MM.1S (cell line): Measurements from ENCODE around the gene OR8D4.

Experiments used
- DNase-seq: peaks from one replicate; pipeline ENCODE4 v3.0.0-alpha.2; 2015
- H2AFZ ChIP-seq: fragments of 300-600 bp; sonication (generic); 2 replicates; pipeline ENCODE4 v1.6.0; 2016; ENCODE audit warnings: antibody characterized with exemption, low read length
- H3F3A ChIP-seq: fragments of 300-600 bp; sonication (generic); 2 replicates; pipeline ENCODE4 v1.6.1; 2016; ENCODE audit warnings: mild to moderate bottlenecking, antibody characterized with exemption, low read length, moderate library complexity, mixed read lengths; ENCODE audit not compliant: insufficient read depth
- H3K27ac ChIP-seq: fragments of 300-600 bp; sonication (generic); 2 replicates; pipeline ENCODE4 v1.5.1; 2016; ENCODE audit warnings: mild to moderate bottlenecking, low read length
- H3K27me3 ChIP-seq: fragments of 300-600 bp; sonication (generic); replicated peaks from 2 replicates; pipeline ENCODE4 v1.6.0; 2016; ENCODE audit warnings: low read length; ENCODE audit not compliant: insufficient read depth
- H3K36me3 ChIP-seq: fragments of 300-600 bp; sonication (generic); replicated peaks from 2 replicates; pipeline ENCODE4 v1.6.1; 2016; ENCODE audit warnings: mild to moderate bottlenecking, low read length, mixed read lengths; ENCODE audit not compliant: insufficient read depth
- H3K4me1 ChIP-seq: fragments of 300-600 bp; sonication (generic); 2 replicates; pipeline ENCODE4 v1.6.1; 2016; ENCODE audit warnings: low read length, mixed read lengths
- H3K4me2 ChIP-seq: fragments of 300-600 bp; sonication (generic); 2 replicates; pipeline ENCODE4 v1.6.0; 2016; ENCODE audit warnings: low read depth, low read length
- H3K4me3 ChIP-seq: fragments of 300-600 bp; sonication (generic); 2 replicates; pipeline ENCODE4 v1.5.1; 2016; ENCODE audit warnings: low read length, mixed read lengths
- H3K79me2 ChIP-seq: fragments of 300-600 bp; sonication (generic); 2 replicates; pipeline ENCODE4 v1.6.1; 2016; ENCODE audit warnings: mixed run types, low read length, mixed read lengths
- H3K9ac ChIP-seq: fragments of 300-600 bp; sonication (generic); 2 replicates; pipeline ENCODE4 v1.6.1; 2016; ENCODE audit warnings: low read length, mixed read lengths
- H3K9me2 ChIP-seq: fragments of 300-600 bp; sonication (generic); replicated peaks from 2 replicates; pipeline ENCODE4 v1.6.1; 2016; ENCODE audit warnings: mild to moderate bottlenecking, low read length, mixed read lengths; ENCODE audit not compliant: insufficient read depth
- H3K9me3 ChIP-seq: fragments of 300-600 bp; sonication (generic); replicated peaks from 2 replicates; pipeline ENCODE4 v1.6.1; 2016; ENCODE audit warnings: mild to moderate bottlenecking, low read length, mixed read lengths; ENCODE audit not compliant: insufficient read depth
- H4K20me1 ChIP-seq: fragments of 300-600 bp; sonication (generic); 2 replicates; pipeline ENCODE4 v1.6.1; 2016; ENCODE audit warnings: mild to moderate bottlenecking, low read length, moderate library complexity, mixed read lengths; ENCODE audit not compliant: insufficient read depth
- EZH2 ChIP-seq: fragments of 300-600 bp; sonication (generic); optimal IDR thresholded peaks from 2 replicates; pipeline ENCODE3; 2017; ENCODE audit warnings: low read depth, mild to moderate bottlenecking, antibody characterized with exemption, low read length, mixed read lengths
- EZH2phosphoT487 ChIP-seq: fragments of 300-600 bp; sonication (generic); IDR thresholded peaks from 2 replicates; pipeline ENCODE4 v1.6.1; 2018; ENCODE audit warnings: antibody characterized with exemption, low read length
- TF ChIP-seq, protein P1 (sequence below): fragments of 300-600 bp; sonication (generic); IDR thresholded peaks from 2 replicates; pipeline ENCODE4 v1.5.1; 2016; ENCODE audit warnings: antibody characterized with exemption, low read length, mixed read lengths

Gene OR8D4

DNA sequence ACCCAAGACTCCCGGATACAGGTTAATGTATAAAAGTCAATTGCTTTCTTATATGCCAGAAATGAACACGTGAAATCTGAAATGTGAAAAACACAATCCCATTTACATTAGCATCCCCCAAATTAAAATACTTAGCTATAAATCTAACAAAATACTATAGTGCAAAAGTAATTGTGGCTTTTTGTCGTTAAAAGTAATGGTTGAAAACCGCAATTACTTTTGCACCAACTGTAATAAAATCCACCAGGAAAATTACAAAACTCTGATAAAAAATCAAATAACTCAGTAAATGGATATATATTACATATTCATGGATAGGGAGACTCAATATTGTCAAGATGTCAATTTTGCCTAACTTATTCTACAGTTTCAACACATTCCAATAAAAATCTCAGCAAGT is 21.1 kb upstream of the OR8D4 start:
- Histone ChIP-seq H3K4me3 (no peak overlapping the region), H2AFZ (no peak overlapping the region), H3K9me3 (no peaks in the 10 kb centered on the region), H3K4me2 (no peak overlapping the region), H3K36me3 (no peaks in the 10 kb centered on the region), H4K20me1 (no peaks in the 10 kb centered on the region), H3K4me1 (no peaks in the 10 kb centered on the region), H3K9me2 (no peaks in the 10 kb centered on the region), H3F3A (no peaks in the 10 kb centered on the region), H3K27ac (no peak overlapping the region), H3K79me2 (no peaks in the 10 kb centered on the region), H3K9ac (no peak overlapping the region), H3K27me3 (no peaks in the 10 kb centered on the region)
- no peak for DNase-seq
- TF ChIP-seq EZH2phosphoT487, result no peak

- H3K27ac ChIP-seq, result no peak within 1 kb of the TSS
- no peaks in the 10 kb centered on the region for H3K9me3 ChIP-seq
- no peaks in the 10 kb centered on the region for H3K27me3 ChIP-seq
- no peak for DNase-seq
- no peaks in the 10 kb centered on the region for H4K20me1 ChIP-seq
- no peaks in the 10 kb centered on the region for H3K9me2 ChIP-seq
- no peaks in the 10 kb centered on the region for H3K4me1 ChIP-seq
- no peaks in the 10 kb centered on the region for H3K36me3 ChIP-seq
- H3K4me2 ChIP-seq, result no peak within 1 kb of the TSS
- no peaks in the 10 kb centered on the region for H3K79me2 ChIP-seq
- H3F3A ChIP-seq, result no peaks in the 10 kb centered on the region
- TF ChIP-seq, protein P1, sequence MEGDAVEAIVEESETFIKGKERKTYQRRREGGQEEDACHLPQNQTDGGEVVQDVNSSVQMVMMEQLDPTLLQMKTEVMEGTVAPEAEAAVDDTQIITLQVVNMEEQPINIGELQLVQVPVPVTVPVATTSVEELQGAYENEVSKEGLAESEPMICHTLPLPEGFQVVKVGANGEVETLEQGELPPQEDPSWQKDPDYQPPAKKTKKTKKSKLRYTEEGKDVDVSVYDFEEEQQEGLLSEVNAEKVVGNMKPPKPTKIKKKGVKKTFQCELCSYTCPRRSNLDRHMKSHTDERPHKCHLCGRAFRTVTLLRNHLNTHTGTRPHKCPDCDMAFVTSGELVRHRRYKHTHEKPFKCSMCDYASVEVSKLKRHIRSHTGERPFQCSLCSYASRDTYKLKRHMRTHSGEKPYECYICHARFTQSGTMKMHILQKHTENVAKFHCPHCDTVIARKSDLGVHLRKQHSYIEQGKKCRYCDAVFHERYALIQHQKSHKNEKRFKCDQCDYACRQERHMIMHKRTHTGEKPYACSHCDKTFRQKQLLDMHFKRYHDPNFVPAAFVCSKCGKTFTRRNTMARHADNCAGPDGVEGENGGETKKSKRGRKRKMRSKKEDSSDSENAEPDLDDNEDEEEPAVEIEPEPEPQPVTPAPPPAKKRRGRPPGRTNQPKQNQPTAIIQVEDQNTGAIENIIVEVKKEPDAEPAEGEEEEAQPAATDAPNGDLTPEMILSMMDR, result no peak
- TF ChIP-seq EZH2 (no peak), EZH2phosphoT487 (no peak)
- H3K9ac ChIP-seq, result no peak within 1 kb of the TSS
- H3K4me3 ChIP-seq, result no peak within 1 kb of the TSS
- H2AFZ ChIP-seq, result no peak within 1 kb of the TSS
These were observed 16.4 kb upstream of the OR8D4 start, which contains the start of gene TMEM225 for GRCh38 chr11:123885570-123885969. Gene TMEM225 (minus strand): TSS chr11:123885670. CDS start chr11:123885425, 245 bp downstream.

DNA sequence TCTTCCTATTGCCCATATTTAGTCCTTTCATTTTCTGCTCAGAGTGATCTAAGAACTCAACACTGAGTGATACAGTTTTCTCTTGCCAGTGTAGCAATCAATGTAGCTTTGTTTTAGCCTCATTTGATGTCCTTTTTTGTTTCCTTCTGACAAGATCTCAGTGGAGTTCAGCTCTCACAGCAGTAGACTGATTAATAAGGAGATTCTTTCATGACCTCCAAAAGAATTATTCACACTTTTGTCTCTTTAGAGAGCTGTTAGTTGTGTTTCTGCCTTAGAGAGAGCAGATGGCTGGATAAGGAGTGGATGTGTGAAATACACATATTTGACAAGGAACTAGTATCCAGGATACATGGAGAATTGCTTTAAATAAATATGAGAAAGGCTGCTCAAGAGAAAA is 9.9 kb upstream of the OR8D4 start:
- Histone ChIP-seq H3K9me2 (no peaks in the 10 kb centered on the region), H3K27me3 (no peaks in the 10 kb centered on the region), H3K4me2 (no peak overlapping the region), H3K4me1 (no peaks in the 10 kb centered on the region), H2AFZ (no peak overlapping the region), H3K4me3 (no peak overlapping the region), H3K27ac (no peak overlapping the region), H4K20me1 (no peaks in the 10 kb centered on the region), H3K9me3 (no peaks in the 10 kb centered on the region), H3K36me3 (no peaks in the 10 kb centered on the region), H3F3A (no peaks in the 10 kb centered on the region), H3K79me2 (no peaks in the 10 kb centered on the region), H3K9ac (no peak overlapping the region)
- no peak for DNase-seq
- TF ChIP-seq EZH2phosphoT487, result no peak

- H3K27me3 ChIP-seq, result peaks cover 15% of the 10 kb centered on the region
These were observed 2.2 kb upstream of the OR8D4 start for GRCh38 chr11:123899792-123900191.

More at GRCh38 chr11:123899792-123900191, 2.2 kb upstream of the OR8D4 start:
- no peaks in the 10 kb centered on the region for H4K20me1 ChIP-seq
- TF ChIP-seq EZH2 (no peak), EZH2phosphoT487 (no peak)
- TF ChIP-seq, protein P1, result no peak
- no peaks in the 10 kb centered on the region for H3K79me2 ChIP-seq
- peaks cover 7% of the 10 kb centered on the region for H3F3A ChIP-seq
- no peak overlapping the region for H2AFZ ChIP-seq
- H3K4me3 ChIP-seq, result no peak overlapping the region
- no peak overlapping the region for H3K4me2 ChIP-seq
- H3K9me2 ChIP-seq, result no peaks in the 10 kb centered on the region
- H3K36me3 ChIP-seq, result no peaks in the 10 kb centered on the region
- H3K27ac ChIP-seq, result no peak overlapping the region
- no peak overlapping the region for H3K9ac ChIP-seq
- H3K9me3 ChIP-seq, result no peaks in the 10 kb centered on the region
- peaks cover 11% of the 10 kb centered on the region for H3K4me1 ChIP-seq
- DNase-seq, result no peak
